22Rv1 (cell line): ENCODE data around the gene SNAI1.

Source experiments
- CTCF ChIP-seq: fragments of 450-650 bp; IDR thresholded peaks from 2 replicates; pipeline ENCODE4 v1.5.1; 2017; ENCODE audit warnings: mild to moderate bottlenecking
- ZFX ChIP-seq: fragments of 450-650 bp; IDR thresholded peaks from 2 replicates; pipeline ENCODE4 v1.6.1; 2017; ENCODE audit warnings: antibody characterized with exemption, borderline replicate concordance

- TF ChIP-seq CTCF: no peak
- TF ChIP-seq ZFX: no peak
Measured at GRCh38 chr20:49995586-49995985, 12.8 kb downstream of the SNAI1 start.
